Measurements from ENCODE around the gene RENBP.

DNA sequence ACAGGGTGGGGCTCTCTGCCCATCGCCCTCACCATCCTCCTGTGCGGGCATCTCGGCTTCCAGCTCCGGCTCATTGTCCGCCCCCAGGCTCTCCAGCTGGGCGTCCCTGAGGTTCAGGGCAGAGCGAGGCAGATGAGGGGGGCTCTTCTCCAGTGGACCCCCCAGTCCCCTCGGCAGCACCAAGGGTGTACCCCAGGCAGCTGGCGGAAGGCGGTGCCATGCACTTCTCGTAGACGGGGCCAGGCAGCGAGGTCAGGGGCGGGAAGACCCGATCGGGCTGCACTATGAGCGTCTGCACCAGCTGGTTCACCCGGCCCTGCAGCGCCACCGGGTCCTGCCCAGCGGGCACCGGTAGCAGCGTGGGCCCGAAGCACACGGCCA is 34.5 kb downstream of the RENBP start:
- TF ChIP-seq, protein P1, sequence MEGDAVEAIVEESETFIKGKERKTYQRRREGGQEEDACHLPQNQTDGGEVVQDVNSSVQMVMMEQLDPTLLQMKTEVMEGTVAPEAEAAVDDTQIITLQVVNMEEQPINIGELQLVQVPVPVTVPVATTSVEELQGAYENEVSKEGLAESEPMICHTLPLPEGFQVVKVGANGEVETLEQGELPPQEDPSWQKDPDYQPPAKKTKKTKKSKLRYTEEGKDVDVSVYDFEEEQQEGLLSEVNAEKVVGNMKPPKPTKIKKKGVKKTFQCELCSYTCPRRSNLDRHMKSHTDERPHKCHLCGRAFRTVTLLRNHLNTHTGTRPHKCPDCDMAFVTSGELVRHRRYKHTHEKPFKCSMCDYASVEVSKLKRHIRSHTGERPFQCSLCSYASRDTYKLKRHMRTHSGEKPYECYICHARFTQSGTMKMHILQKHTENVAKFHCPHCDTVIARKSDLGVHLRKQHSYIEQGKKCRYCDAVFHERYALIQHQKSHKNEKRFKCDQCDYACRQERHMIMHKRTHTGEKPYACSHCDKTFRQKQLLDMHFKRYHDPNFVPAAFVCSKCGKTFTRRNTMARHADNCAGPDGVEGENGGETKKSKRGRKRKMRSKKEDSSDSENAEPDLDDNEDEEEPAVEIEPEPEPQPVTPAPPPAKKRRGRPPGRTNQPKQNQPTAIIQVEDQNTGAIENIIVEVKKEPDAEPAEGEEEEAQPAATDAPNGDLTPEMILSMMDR (IDR thresholded peaks at IDR 0.05) = no peak
- TF ChIP-seq POLR2A (IDR thresholded peaks at IDR 0.05) (no peak), EP300 (IDR thresholded peaks at IDR 0.05; ENCODE audit: low read depth) (no peak)
